ENCODE results near the gene IRF4. TPM values are rescaled to one million over a fixed set of nuclear protein-coding genes. Genes with fewer than 3 reads are reported as not detected.
"Not testable (repeated sequence)": the region's sequence is repeated elsewhere in the genome, so short reads cannot be mapped to it uniquely, and the experiment has no call there.

The IRF4 gene
- total RNA-seq, 1 experiment from 2014 or later: 0.76 TPM

- Histone ChIP-seq H3K27ac (no peak overlapping the region), H3K4me1 (replicated peaks) (no peaks in the 10 kb centered on the region), H3K4me3 (no peak overlapping the region), H3K27me3 (replicated peaks) (peaks cover 31% of the 10 kb centered on the region), H3K9me3 (replicated peaks) (0 out of 2 replicates have a peak, but pooled peaks cover 4% of the 10 kb centered on the region), H3K36me3 (no peaks in the 10 kb centered on the region)
- DNase-seq (ENCODE audit: low read depth in 1 of 2, low spot score in 2 of 2): no peak
These were observed 24.9 kb upstream of the IRF4 start for GRCh38 chr6:366389-367297.

- no peak for DNase-seq (ENCODE audit: low read depth in 1 of 2, low spot score in 2 of 2)
- no peak overlapping the region for H3K4me3 ChIP-seq
- H3K27ac ChIP-seq: no peak overlapping the region
- H3K36me3 ChIP-seq: no peaks in the 10 kb centered on the region
- H3K9me3 ChIP-seq (replicated peaks): 0 out of 2 replicates have a peak, but pooled peaks cover 4% of the 10 kb centered on the region
- no peaks in the 10 kb centered on the region for H3K4me1 ChIP-seq (replicated peaks)
- H3K27me3 ChIP-seq (replicated peaks): peaks cover 33% of the 10 kb centered on the region
These were observed 24.2 kb upstream of the IRF4 start for GRCh38 chr6:367298-367794.

GRCh38 chr6:367891-368630, 23.5 kb upstream of the IRF4 start:
- H3K4me3 ChIP-seq: no peak overlapping the region
- no peak overlapping the region for H3K27ac ChIP-seq
- no peaks in the 10 kb centered on the region for H3K36me3 ChIP-seq
- no peaks in the 10 kb centered on the region for H3K4me1 ChIP-seq (replicated peaks)
- H3K9me3 ChIP-seq (replicated peaks): peaks cover 7% of the 10 kb centered on the region; the same call in 1 of the 2 replicates
- peaks cover 40% of the 10 kb centered on the region for H3K27me3 ChIP-seq (replicated peaks)
- DNase-seq (ENCODE audit: low read depth in 1 of 2, low spot score in 2 of 2): no peak

- no peaks in the 10 kb centered on the region for H3K36me3 ChIP-seq
- H3K27ac ChIP-seq: no peak overlapping the region
- H3K4me1 ChIP-seq (replicated peaks): no peaks in the 10 kb centered on the region
- no peak for DNase-seq (ENCODE audit: low read depth in 1 of 2, low spot score in 2 of 2)
- H3K9me3 ChIP-seq (replicated peaks): peaks cover 5% of the 10 kb centered on the region; the same call in 1 of the 2 replicates
- H3K4me3 ChIP-seq: no peak overlapping the region
- peaks cover 52% of the 10 kb centered on the region for H3K27me3 ChIP-seq (replicated peaks)
These were observed 21.8 kb upstream of the IRF4 start for GRCh38 chr6:369559-370431.

GRCh38 chr6:370555-370954, 21.0 kb upstream of the IRF4 start:
- Histone ChIP-seq H3K27me3 (replicated peaks) (peaks cover 52% of the 10 kb centered on the region), H3K27ac (no peak overlapping the region), H3K36me3 (no peaks in the 10 kb centered on the region), H3K9me3 (replicated peaks) (peaks cover 5% of the 10 kb centered on the region; the same call in 1 of the 2 replicates), H3K4me1 (replicated peaks) (no peaks in the 10 kb centered on the region), H3K4me3 (no peak overlapping the region)
- no peak for DNase-seq (ENCODE audit: low read depth in 1 of 2, low spot score in 2 of 2)

- H3K27ac ChIP-seq; H3K4me3 ChIP-seq; H3K4me1 ChIP-seq (replicated peaks); H3K36me3 ChIP-seq; H3K9me3 ChIP-seq (replicated peaks); DNase-seq (ENCODE audit: low read depth in 1 of 2, low spot score in 2 of 2): not testable (repeated sequence)
- peaks cover 46% of the 10 kb centered on the region for H3K27me3 ChIP-seq (replicated peaks)
These were observed 19.7 kb upstream of the IRF4 start for GRCh38 chr6:371851-372250.

- Histone ChIP-seq H3K27me3 (replicated peaks) (peaks cover 44% of the 10 kb centered on the region), H3K9me3 (replicated peaks) (peaks cover 5% of the 10 kb centered on the region; the same call in 1 of the 2 replicates), H3K4me1 (replicated peaks) (no peaks in the 10 kb centered on the region), H3K27ac (no peak overlapping the region), H3K36me3 (no peaks in the 10 kb centered on the region), H3K4me3 (no peak overlapping the region)
- DNase-seq (ENCODE audit: low read depth in 1 of 2, low spot score in 2 of 2): no peak
These were observed 19.1 kb upstream of the IRF4 start for GRCh38 chr6:372336-372911.

- peaks cover 5% of the 10 kb centered on the region; the same call in 1 of the 2 replicates for H3K9me3 ChIP-seq (replicated peaks)
These were observed 18.5 kb upstream of the IRF4 start for GRCh38 chr6:373031-373430.

GRCh38 chr6:373773-374724, 17.5 kb upstream of the IRF4 start:
- peaks cover 48% of the 10 kb centered on the region for H3K27me3 ChIP-seq (replicated peaks)
- H3K36me3 ChIP-seq: no peaks in the 10 kb centered on the region
- peaks cover 5% of the 10 kb centered on the region; the same call in 1 of the 2 replicates for H3K9me3 ChIP-seq (replicated peaks)
- no peak overlapping the region for H3K4me3 ChIP-seq
- no peaks in the 10 kb centered on the region for H3K4me1 ChIP-seq (replicated peaks)
- H3K27ac ChIP-seq: no peak overlapping the region
- DNase-seq (ENCODE audit: low read depth in 1 of 2, low spot score in 2 of 2): no peak

More at GRCh38 chr6:373031-373430, 18.5 kb upstream of the IRF4 start:
- Histone ChIP-seq H3K4me1 (replicated peaks) (no peaks in the 10 kb centered on the region), H3K27ac (no peak overlapping the region), H3K27me3 (replicated peaks) (peaks cover 46% of the 10 kb centered on the region), H3K4me3 (no peak overlapping the region), H3K36me3 (no peaks in the 10 kb centered on the region)
- no peak for DNase-seq (ENCODE audit: low read depth in 1 of 2, low spot score in 2 of 2)

- no peak for DNase-seq (ENCODE audit: low read depth in 1 of 2, low spot score in 2 of 2)
- no peaks in the 10 kb centered on the region for H3K4me1 ChIP-seq (replicated peaks)
- H3K4me3 ChIP-seq: no peak overlapping the region
- peaks cover 5% of the 10 kb centered on the region; the same call in 1 of the 2 replicates for H3K9me3 ChIP-seq (replicated peaks)
- H3K27ac ChIP-seq: no peak overlapping the region
- no peaks in the 10 kb centered on the region for H3K36me3 ChIP-seq
- H3K27me3 ChIP-seq (replicated peaks): peaks cover 47% of the 10 kb centered on the region
These were observed 16.6 kb upstream of the IRF4 start for GRCh38 chr6:374956-375355.

GRCh38 chr6:376827-377640, 14.5 kb upstream of the IRF4 start:
- Histone ChIP-seq H3K27me3 (replicated peaks) (peaks cover 68% of the 10 kb centered on the region), H3K4me1 (replicated peaks) (no peaks in the 10 kb centered on the region), H3K4me3 (no peak overlapping the region), H3K27ac (no peak overlapping the region), H3K36me3 (no peaks in the 10 kb centered on the region), H3K9me3 (replicated peaks) (peaks cover 8% of the 10 kb centered on the region; the same call in 1 of the 2 replicates)
- DNase-seq (ENCODE audit: low read depth in 1 of 2, low spot score in 2 of 2): no peak

Measured in SJSA1 (cell line).